ENCODE results near the gene EPHA4.

DNA sequence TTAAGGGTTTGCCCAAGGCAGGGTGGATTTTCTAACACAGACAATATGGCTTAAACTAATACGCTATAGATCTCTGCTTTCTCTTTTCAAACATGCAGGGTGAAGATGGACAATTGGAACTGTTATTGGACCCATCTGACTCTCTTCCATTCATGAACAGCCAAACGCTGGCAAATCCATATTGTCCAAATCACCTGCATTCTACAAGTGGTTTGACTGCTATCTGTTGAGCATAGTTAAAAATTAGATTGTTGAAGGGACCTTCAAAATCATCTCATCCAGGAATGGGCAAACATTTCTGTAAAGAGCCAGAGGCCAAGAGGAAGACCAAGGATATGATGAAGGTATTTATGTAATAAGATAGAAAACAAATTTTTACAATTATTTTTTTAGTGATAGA is 65.6 kb downstream of the EPHA4 start:
- TF ChIP-seq, protein P1, sequence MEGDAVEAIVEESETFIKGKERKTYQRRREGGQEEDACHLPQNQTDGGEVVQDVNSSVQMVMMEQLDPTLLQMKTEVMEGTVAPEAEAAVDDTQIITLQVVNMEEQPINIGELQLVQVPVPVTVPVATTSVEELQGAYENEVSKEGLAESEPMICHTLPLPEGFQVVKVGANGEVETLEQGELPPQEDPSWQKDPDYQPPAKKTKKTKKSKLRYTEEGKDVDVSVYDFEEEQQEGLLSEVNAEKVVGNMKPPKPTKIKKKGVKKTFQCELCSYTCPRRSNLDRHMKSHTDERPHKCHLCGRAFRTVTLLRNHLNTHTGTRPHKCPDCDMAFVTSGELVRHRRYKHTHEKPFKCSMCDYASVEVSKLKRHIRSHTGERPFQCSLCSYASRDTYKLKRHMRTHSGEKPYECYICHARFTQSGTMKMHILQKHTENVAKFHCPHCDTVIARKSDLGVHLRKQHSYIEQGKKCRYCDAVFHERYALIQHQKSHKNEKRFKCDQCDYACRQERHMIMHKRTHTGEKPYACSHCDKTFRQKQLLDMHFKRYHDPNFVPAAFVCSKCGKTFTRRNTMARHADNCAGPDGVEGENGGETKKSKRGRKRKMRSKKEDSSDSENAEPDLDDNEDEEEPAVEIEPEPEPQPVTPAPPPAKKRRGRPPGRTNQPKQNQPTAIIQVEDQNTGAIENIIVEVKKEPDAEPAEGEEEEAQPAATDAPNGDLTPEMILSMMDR (IDR thresholded peaks at IDR 0.05; ENCODE audit: insufficient read depth, low read depth, low read length), result no peak
- TF ChIP-seq EZH2 (IDR thresholded peaks at IDR 0.05; ENCODE audit: insufficient read depth, low read length), result no peak
